Measurements from ENCODE around the gene UCHL5. TPM values are rescaled to one million over a fixed set of nuclear protein-coding genes. Genes with fewer than 3 reads are reported as not detected.
A peak's percentile ranks its signal among the peaks of the same experiment; 100 is the strongest.

Gene UCHL5
- total RNA-seq, 1 donor from 2014 or later, result 97.2 TPM

DNA sequence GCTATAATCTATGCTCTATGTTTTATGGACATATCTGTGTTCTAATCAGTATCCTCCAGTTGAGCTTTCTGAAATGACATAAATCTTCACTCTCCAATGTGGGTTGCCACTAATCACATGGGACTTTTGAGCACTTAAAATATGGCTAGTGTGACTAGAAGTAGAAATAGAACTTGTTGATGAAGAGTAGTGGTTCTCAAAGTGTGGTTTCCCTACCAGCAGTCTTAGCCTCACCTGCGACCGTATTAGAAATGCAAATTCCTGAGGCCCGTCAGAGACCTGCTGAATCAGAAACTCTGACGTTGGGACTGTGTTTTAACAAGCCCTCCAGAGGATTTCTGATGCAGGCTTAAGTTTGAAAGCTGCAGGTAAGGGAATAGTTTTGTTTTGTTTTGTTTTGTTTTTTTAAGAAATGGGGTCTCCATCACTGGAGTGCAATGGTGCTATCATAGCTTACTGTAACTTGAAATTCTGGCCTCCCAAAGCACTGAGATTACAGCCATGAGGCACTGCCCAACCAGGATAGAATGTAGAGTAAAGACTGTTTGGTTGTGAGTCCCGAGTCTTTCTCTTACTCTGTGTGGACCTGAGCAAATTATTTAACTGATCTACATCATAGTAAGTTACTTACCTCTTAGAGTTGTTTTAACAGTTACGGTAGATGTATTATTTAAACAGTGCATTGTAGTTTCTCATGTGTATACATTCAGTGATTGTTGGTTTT, 24.4 kb upstream of the UCHL5 start:
- Mint-ChIP-seq H3K27ac (no peak overlapping the region), H3K27me3 (no peaks in the 10 kb centered on the region), H3K4me3 (no peak overlapping the region), H3K4me1 (no peaks in the 10 kb centered on the region), H3K9me3 (peaks cover 3% of the 10 kb centered on the region), H3K36me3 (ENCODE audit: low read depth) (peaks cover 43% of the 10 kb centered on the region)
- DNase-seq, result no peak
- intact Hi-C loops (cut with micrococcal nuclease), result no loop called here

DNA sequence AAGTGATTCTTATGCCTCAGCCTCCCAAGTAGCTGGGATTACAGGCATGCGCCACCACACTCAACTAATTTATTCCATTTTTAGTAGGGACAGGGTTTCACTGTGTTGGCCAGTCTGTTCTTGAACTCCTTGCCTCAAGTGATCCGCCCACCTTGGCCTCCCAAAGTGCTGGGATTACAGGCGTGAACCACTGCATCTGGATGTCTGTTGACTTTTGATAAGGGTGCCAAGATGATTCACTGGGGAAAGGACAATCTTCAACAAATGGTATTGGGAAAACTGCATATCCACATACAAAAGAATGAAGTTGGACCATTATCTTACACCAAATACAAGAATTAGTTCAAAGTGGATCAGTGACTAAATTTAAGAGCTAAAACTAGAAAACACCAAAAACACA, 20.0 kb upstream of the UCHL5 start:
- Mint-ChIP-seq H3K4me3 (no peak overlapping the region), H3K4me1 (peaks cover 2% of the 10 kb centered on the region), H3K27ac (no peak overlapping the region), H3K27me3 (no peaks in the 10 kb centered on the region), H3K9me3 (peaks cover 12% of the 10 kb centered on the region), H3K36me3 (ENCODE audit: low read depth) (peaks cover 54% of the 10 kb centered on the region)
- DNase-seq, result no peak
- intact Hi-C loops (cut with micrococcal nuclease), result no loop called here

DNA sequence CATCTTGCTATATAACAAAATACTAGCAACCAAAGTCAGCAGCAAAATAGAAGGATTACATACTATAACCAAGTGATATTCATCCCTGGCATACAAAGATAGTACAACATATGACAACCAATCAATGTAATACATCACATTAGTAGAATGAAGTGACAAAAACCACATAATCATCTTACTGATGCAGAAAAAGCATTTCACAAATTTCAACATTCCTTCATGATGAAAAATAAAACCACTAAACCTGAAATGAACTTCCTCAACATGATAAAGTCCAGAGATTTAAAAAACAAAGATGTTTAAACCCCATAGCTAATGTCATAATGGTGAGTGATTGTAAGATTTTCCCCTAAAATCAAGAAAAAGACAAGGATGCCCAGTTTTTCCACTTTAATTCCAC, 18.8 kb upstream of the UCHL5 start:
- Mint-ChIP-seq H3K27me3 (no peaks in the 10 kb centered on the region), H3K4me3 (no peak overlapping the region), H3K4me1 (peaks cover 2% of the 10 kb centered on the region), H3K36me3 (ENCODE audit: low read depth) (peaks cover 53% of the 10 kb centered on the region), H3K27ac (no peak overlapping the region), H3K9me3 (peaks cover 12% of the 10 kb centered on the region)
- DNase-seq, result no peak
- intact Hi-C loops (cut with micrococcal nuclease), result no loop called here

- no peaks in the 10 kb centered on the region for H3K9me3 Mint-ChIP-seq
- intact Hi-C loops (cut with micrococcal nuclease), result no loop called here
- H3K27me3 Mint-ChIP-seq, result no peaks in the 10 kb centered on the region
- no peak overlapping the region for H3K27ac Mint-ChIP-seq
- H3K36me3 Mint-ChIP-seq (ENCODE audit: low read depth), result peaks cover 37% of the 10 kb centered on the region
- H3K4me3 Mint-ChIP-seq, result no peak overlapping the region
- no peak for DNase-seq
- peaks cover 30% of the 10 kb centered on the region for H3K4me1 Mint-ChIP-seq
Measured at GRCh38 chr1:193070942-193071341, 11.8 kb upstream of the UCHL5 start.

- H3K36me3 Mint-ChIP-seq (ENCODE audit: low read depth), result peaks cover 32% of the 10 kb centered on the region
- intact Hi-C loops (cut with micrococcal nuclease), result no loop called here
- H3K27ac Mint-ChIP-seq, result peak overlapping the region; percentile 5
- H3K4me1 Mint-ChIP-seq, result peaks cover 35% of the 10 kb centered on the region
- H3K27me3 Mint-ChIP-seq, result no peaks in the 10 kb centered on the region
- DNase-seq, result no peak
- no peaks in the 10 kb centered on the region for H3K9me3 Mint-ChIP-seq
- peak overlapping the region; percentile 17 for H3K4me3 Mint-ChIP-seq
Measured at GRCh38 chr1:193070386-193070753, 11.2 kb upstream of the UCHL5 start.

- H3K4me3 Mint-ChIP-seq, result peak overlapping the region; percentile 17
- H3K36me3 Mint-ChIP-seq (ENCODE audit: low read depth), result peaks cover 31% of the 10 kb centered on the region
- peak overlapping the region; percentile 5 for H3K27ac Mint-ChIP-seq
- no peaks in the 10 kb centered on the region for H3K9me3 Mint-ChIP-seq
- H3K27me3 Mint-ChIP-seq, result no peaks in the 10 kb centered on the region
- intact Hi-C loops (cut with micrococcal nuclease), result no loop called here
- DNase-seq, result no peak
- H3K4me1 Mint-ChIP-seq, result peaks cover 39% of the 10 kb centered on the region
Measured at GRCh38 chr1:193069748-193070385, 10.7 kb upstream of the UCHL5 start.

GRCh38 chr1:193068013-193068412, 8.9 kb upstream of the UCHL5 start:
- Mint-ChIP-seq H3K4me3 (no peak overlapping the region), H3K27ac (no peak overlapping the region), H3K9me3 (no peaks in the 10 kb centered on the region), H3K4me1 (peaks cover 52% of the 10 kb centered on the region), H3K36me3 (ENCODE audit: low read depth) (peaks cover 30% of the 10 kb centered on the region), H3K27me3 (no peaks in the 10 kb centered on the region)
- intact Hi-C loops (cut with micrococcal nuclease), result no loop called here
- no peak for DNase-seq

GRCh38 chr1:193066606-193067005, 7.4 kb upstream of the UCHL5 start:
- intact Hi-C loops (cut with micrococcal nuclease), result no loop called here

GRCh38 chr1:193065954-193066353, 6.8 kb upstream of the UCHL5 start:
- no peaks in the 10 kb centered on the region for H3K27me3 Mint-ChIP-seq
- peaks cover 58% of the 10 kb centered on the region for H3K4me1 Mint-ChIP-seq
- no peak for DNase-seq
- H3K36me3 Mint-ChIP-seq (ENCODE audit: low read depth), result peaks cover 30% of the 10 kb centered on the region
- no peak overlapping the region for H3K27ac Mint-ChIP-seq
- intact Hi-C loops (cut with micrococcal nuclease), result no loop called here
- no peak overlapping the region for H3K4me3 Mint-ChIP-seq
- no peaks in the 10 kb centered on the region for H3K9me3 Mint-ChIP-seq

More at GRCh38 chr1:193066606-193067005, 7.4 kb upstream of the UCHL5 start:
- H3K36me3 Mint-ChIP-seq (ENCODE audit: low read depth), result peaks cover 27% of the 10 kb centered on the region
- H3K4me3 Mint-ChIP-seq, result peak overlapping the region; percentile 36
- H3K27me3 Mint-ChIP-seq, result no peaks in the 10 kb centered on the region
- peaks cover 57% of the 10 kb centered on the region for H3K4me1 Mint-ChIP-seq
- DNase-seq, result no peak
- no peaks in the 10 kb centered on the region for H3K9me3 Mint-ChIP-seq
- no peak overlapping the region for H3K27ac Mint-ChIP-seq

- Mint-ChIP-seq H3K9me3 (no peaks in the 10 kb centered on the region), H3K36me3 (ENCODE audit: low read depth) (peaks cover 30% of the 10 kb centered on the region), H3K4me3 (no peak overlapping the region), H3K27me3 (no peaks in the 10 kb centered on the region), H3K27ac (no peak overlapping the region), H3K4me1 (peaks cover 56% of the 10 kb centered on the region)
- intact Hi-C loops (cut with micrococcal nuclease), result no loop called here
- DNase-seq, result no peak
Measured at GRCh38 chr1:193062698-193063463, 3.7 kb upstream of the UCHL5 start.

- DNase-seq, result no peak
- H3K4me1 Mint-ChIP-seq, result peaks cover 57% of the 10 kb centered on the region
- intact Hi-C loops (cut with micrococcal nuclease), result no loop called here
- no peaks in the 10 kb centered on the region for H3K9me3 Mint-ChIP-seq
- peak overlapping the region; percentile 98 for H3K4me3 Mint-ChIP-seq
- no peaks in the 10 kb centered on the region for H3K27me3 Mint-ChIP-seq
- H3K27ac Mint-ChIP-seq, result peak overlapping the region; percentile 76
- peaks cover 37% of the 10 kb centered on the region for H3K36me3 Mint-ChIP-seq (ENCODE audit: low read depth)
Measured at GRCh38 chr1:193060938-193061337, 1.8 kb upstream of the UCHL5 start.

GRCh38 chr1:193060406-193060805, 1.2 kb upstream of the UCHL5 start:
- Mint-ChIP-seq H3K27ac (peak overlapping the region; percentile 76), H3K36me3 (ENCODE audit: low read depth) (peaks cover 37% of the 10 kb centered on the region), H3K4me1 (peaks cover 52% of the 10 kb centered on the region), H3K9me3 (no peaks in the 10 kb centered on the region), H3K27me3 (no peaks in the 10 kb centered on the region), H3K4me3 (peak overlapping the region; percentile 98)
- no peak for DNase-seq
- intact Hi-C loops (cut with micrococcal nuclease), result no loop called here

GRCh38 chr1:193060115-193060403, 899 bp upstream of the UCHL5 start:
- Mint-ChIP-seq H3K4me1 (peaks cover 49% of the 10 kb centered on the region), H3K4me3 (peak overlapping the region; percentile 98), H3K27me3 (no peaks in the 10 kb centered on the region), H3K36me3 (ENCODE audit: low read depth) (peaks cover 37% of the 10 kb centered on the region), H3K9me3 (no peaks in the 10 kb centered on the region), H3K27ac (peak overlapping the region; percentile 99)
- intact Hi-C loops (cut with micrococcal nuclease), result no loop called here
- no peak for DNase-seq

All from activated CD4-positive, alpha-beta T cell treated with anti-CD3 and anti-CD28 coated beads, Interleukin-2, amount 10 ng/mL, durations not matched to agents 24 days and 14 days (primary cell).